Measurements from ENCODE around the gene RAB18. TPM values are rescaled to one million over a fixed set of nuclear protein-coding genes. Genes with fewer than 3 reads are reported as not detected.

RAB18 gene
- total and polyA plus RNA-seq, 2 of the 8 experiments (the other 6 are each of a cell fraction or from before 2014, with no cell fraction given), result 14.7 to 69.7 TPM

DNA sequence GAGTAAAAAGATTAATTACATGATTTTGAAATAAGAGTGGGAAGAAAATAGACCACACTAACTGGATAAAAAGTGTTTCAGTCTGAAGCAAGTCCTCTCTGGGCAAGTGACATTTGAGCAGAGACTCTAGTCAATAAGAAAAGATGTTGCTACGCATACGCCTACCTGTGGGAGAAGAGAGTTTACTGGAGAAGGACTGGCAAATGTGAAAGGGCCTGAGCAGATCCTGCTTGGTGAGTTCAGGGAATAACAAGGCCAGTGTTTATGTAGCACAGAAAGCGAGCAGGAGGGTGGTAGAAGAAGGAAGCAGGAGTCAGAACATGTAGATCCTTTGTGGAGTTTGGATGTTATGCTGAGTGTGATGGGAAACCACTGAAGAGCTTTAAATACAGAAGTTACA lies 43.4 kb downstream of the RAB18 start:
- Histone ChIP-seq H3K56ac (replicated peaks; ENCODE audit: insufficient read length, low read depth, low read length) (no peak overlapping the region), H2BK20ac (ENCODE audit: low read length) (no peak overlapping the region), H3K36me3 (ENCODE audit: control insufficient read depth in 2 of 4, insufficient read depth in 4 of 4, low read length in 3 of 4) (0 out of 8 replicates have a peak, but pooled peaks cover 0 to 4% (median 0%) of the 10 kb centered on the region in 4 experiments), H2BK5ac (ENCODE audit: low read depth, low read length) (no peak overlapping the region), H3K23ac (ENCODE audit: insufficient read length) (no peak overlapping the region), H3K4me1 (replicated peaks in 1 of 4; ENCODE audit: control insufficient read depth in 3 of 4, insufficient read depth in 4 of 4, low read length in 3 of 4) (no peaks in the 10 kb centered on the region), H3K18ac (ENCODE audit: extremely low read depth, low read length) (no peak overlapping the region), H2AK5ac (ENCODE audit: low read depth, low read length) (no peak overlapping the region), H3K4me3 (ENCODE audit: extremely low read depth in 1 of 4, insufficient read depth in 2 of 4, low read depth in 3 of 4, low read length in 4 of 4) (no peak overlapping the region), H3K79me1 (ENCODE audit: low read depth, low read length) (no peaks in the 10 kb centered on the region), H3K27ac (ENCODE audit: low read depth, low read length) (no peak overlapping the region), H2AFZ (ENCODE audit: low read length) (no peak overlapping the region), H4K91ac (replicated peaks; ENCODE audit: insufficient read length, low read length) (no peak overlapping the region), H3K14ac (ENCODE audit: insufficient read length) (no peak overlapping the region), H3K9ac (replicated peaks in 1 of 4; ENCODE audit: extremely low read depth in 1 of 4, low read depth in 3 of 4, low read length in 3 of 4) (no peak overlapping the region), H3K4me2 (ENCODE audit: insufficient read depth in 1 of 2, low read depth in 2 of 2, low read length in 2 of 2) (no peak overlapping the region), H2BK12ac (ENCODE audit: low read depth, low read length) (no peak overlapping the region), H3K23me2 (ENCODE audit: low read depth, low read length) (no peaks in the 10 kb centered on the region), H3K4ac (replicated peaks; ENCODE audit: insufficient read length, low read depth, low read length) (no peak overlapping the region), H4K5ac (ENCODE audit: insufficient read length, low read depth, low read length) (no peak overlapping the region), H3K27me3 (replicated peaks in 1 of 4; ENCODE audit: control insufficient read depth in 3 of 4, extremely low read depth in 1 of 4, insufficient read depth in 3 of 4, low read length in 3 of 4) (no peaks in the 10 kb centered on the region), H4K20me1 (replicated peaks in 1 of 2; ENCODE audit: control insufficient read depth in 1 of 2, insufficient read depth in 2 of 2, low read length in 2 of 2) (peaks cover 0 to 2% of the 10 kb centered on the region in 2 experiments), H2BK120ac (replicated peaks; ENCODE audit: low read depth, low read length) (no peak overlapping the region), H3K9me3 (ENCODE audit: insufficient read depth in 2 of 2, low read depth in 1 of 2, low read length in 1 of 2) (no peaks in the 10 kb centered on the region), H3K79me2 (ENCODE audit: control insufficient read depth in 1 of 2, insufficient read depth in 2 of 2, low read length in 2 of 2) (no peaks in the 10 kb centered on the region), H2BK15ac (ENCODE audit: low read length) (no peak overlapping the region), H4K8ac (ENCODE audit: extremely low read depth, insufficient read depth, low read length) (no peak overlapping the region)
- CTCF ChIA-PET (ENCODE audit: partially characterized antibody), result no interaction called here
- POLR2A ChIA-PET (ENCODE audit: partially characterized antibody), result no interaction called here
- FAIRE-seq (no peak), DNase-seq (ENCODE audit: low read depth in 1 of 2, low spot score in 2 of 2) (no peak)
- 90% methylated on average over 3 of the region's 3 CpGs; no CpG with 5 or more reads in 1 of the 2 experiments for WGBS, 2 experiments (ENCODE audit: extremely low coverage in 1 of 2, insufficient coverage in 1 of 2, insufficient read length in 1 of 2, insufficient replicate concordance in 2 of 2, low coverage in 1 of 2, low lambda C conversion rate in 2 of 2, missing lambda C conversion rate in 1 of 2)
- TF ChIP-seq JUND (IDR thresholded peaks at IDR 0.05; ENCODE audit: low read length) (no peak), BCL11A (IDR thresholded peaks at IDR 0.05; ENCODE audit: low read depth in 2 of 2, low read length in 2 of 2) (no peak), PHF8 (conservative IDR thresholded peaks at IDR 0.05; ENCODE audit: low read depth, low read length) (no peak), NRF1 (IDR thresholded peaks at IDR 0.05; ENCODE audit: low read depth, low read length) (no peak), MAFK (IDR thresholded peaks at IDR 0.05; ENCODE audit: low read depth, low read length) (no peak), SIN3A (conservative IDR thresholded peaks at IDR 0.05 in 1 of 2, IDR thresholded peaks at IDR 0.05 in 1 of 2; ENCODE audit: low read depth in 1 of 2, low read length in 2 of 2) (no peak), CBX8 (IDR thresholded peaks at IDR 0.05; ENCODE audit: borderline replicate concordance, low read depth, low read length) (no peak), NANOG (IDR thresholded peaks at IDR 0.05; ENCODE audit: insufficient read depth, low read depth, low read length, poor library complexity, severe bottlenecking) (no peak), CREB1 (IDR thresholded peaks at IDR 0.05) (no peak), FOSL1 (IDR thresholded peaks at IDR 0.05; ENCODE audit: insufficient read depth, low read depth, low read length) (no peak), SP4 (IDR thresholded peaks at IDR 0.05; ENCODE audit: low read length) (no peak)
- TF ChIP-seq, protein P1, sequence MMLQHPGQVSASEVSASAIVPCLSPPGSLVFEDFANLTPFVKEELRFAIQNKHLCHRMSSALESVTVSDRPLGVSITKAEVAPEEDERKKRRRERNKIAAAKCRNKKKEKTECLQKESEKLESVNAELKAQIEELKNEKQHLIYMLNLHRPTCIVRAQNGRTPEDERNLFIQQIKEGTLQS (IDR thresholded peaks at IDR 0.05; ENCODE audit: insufficient read depth, low read depth, low read length), result no peak
- TF ChIP-seq, protein P2, sequence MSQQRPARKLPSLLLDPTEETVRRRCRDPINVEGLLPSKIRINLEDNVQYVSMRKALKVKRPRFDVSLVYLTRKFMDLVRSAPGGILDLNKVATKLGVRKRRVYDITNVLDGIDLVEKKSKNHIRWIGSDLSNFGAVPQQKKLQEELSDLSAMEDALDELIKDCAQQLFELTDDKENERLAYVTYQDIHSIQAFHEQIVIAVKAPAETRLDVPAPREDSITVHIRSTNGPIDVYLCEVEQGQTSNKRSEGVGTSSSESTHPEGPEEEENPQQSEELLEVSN (IDR thresholded peaks at IDR 0.05), result no peak
